ENCODE data around the gene WDR49. TPM values are rescaled to one million over a fixed set of nuclear protein-coding genes. Genes with fewer than 3 reads are reported as not detected.

The WDR49 gene
- total RNA-seq, 1 experiment from 2014 or later = 0.10 TPM

GRCh38 chr3:167493244-167493643 is 160.5 kb downstream of the WDR49 start:
- no peak for DNase-seq (ENCODE audit: extremely low read depth, low read depth)

- no peak for DNase-seq (ENCODE audit: extremely low read depth, low read depth)
Observed at GRCh38 chr3:167491621-167492020, 162.1 kb downstream of the WDR49 start.

GRCh38 chr3:167489571-167489970 is 164.2 kb downstream of the WDR49 start:
- no peak for DNase-seq (ENCODE audit: extremely low read depth, low read depth)

GRCh38 chr3:167487556-167487955 is 166.2 kb downstream of the WDR49 start:
- no peak for DNase-seq (ENCODE audit: extremely low read depth, low read depth)

GRCh38 chr3:167484551-167484950 is 169.2 kb downstream of the WDR49 start:
- no peak for DNase-seq (ENCODE audit: extremely low read depth, low read depth)

- no peak for DNase-seq (ENCODE audit: extremely low read depth, low read depth)
Observed at GRCh38 chr3:167483708-167484475, 169.8 kb downstream of the WDR49 start.

- no peak for DNase-seq (ENCODE audit: extremely low read depth, low read depth)
Observed at GRCh38 chr3:167481164-167481563, 172.6 kb downstream of the WDR49 start.

GRCh38 chr3:167480748-167481147 is 173.0 kb downstream of the WDR49 start:
- no peak for DNase-seq (ENCODE audit: extremely low read depth, low read depth)

GRCh38 chr3:167473863-167474262 is 179.9 kb downstream of the WDR49 start, which contains the start of gene SERPINI2:
Gene SERPINI2 (minus strand): TSS chr3:167474042. CDS start chr3:167471834, 2,208 bp downstream.
- DNase-seq (ENCODE audit: extremely low read depth, low read depth) = no peak

GRCh38 chr3:167469381-167469780 is 184.4 kb downstream of the WDR49 start:
- DNase-seq (ENCODE audit: extremely low read depth, low read depth) = no peak

- DNase-seq (ENCODE audit: extremely low read depth, low read depth) = no peak
Observed at GRCh38 chr3:167467848-167468611, 185.7 kb downstream of the WDR49 start.

GRCh38 chr3:167466966-167467365 is 186.8 kb downstream of the WDR49 start:
- no peak for DNase-seq (ENCODE audit: extremely low read depth, low read depth)

GRCh38 chr3:167456157-167456799 is 197.5 kb downstream of the WDR49 start:
- no peak for DNase-seq (ENCODE audit: extremely low read depth, low read depth)

GRCh38 chr3:167453815-167454214 is 199.9 kb downstream of the WDR49 start:
- no peak for DNase-seq (ENCODE audit: extremely low read depth, low read depth)

- no peak for DNase-seq (ENCODE audit: extremely low read depth, low read depth)
Observed at GRCh38 chr3:167451282-167451681, 202.5 kb downstream of the WDR49 start.

GRCh38 chr3:167450675-167451074 is 203.1 kb downstream of the WDR49 start:
- no peak for DNase-seq (ENCODE audit: extremely low read depth, low read depth)

GRCh38 chr3:167450195-167450594 is 203.5 kb downstream of the WDR49 start:
- DNase-seq (ENCODE audit: extremely low read depth, low read depth) = no peak

- no peak for DNase-seq (ENCODE audit: extremely low read depth, low read depth)
Observed at GRCh38 chr3:167445491-167445890, 208.3 kb downstream of the WDR49 start.

- DNase-seq (ENCODE audit: extremely low read depth, low read depth) = no peak
Observed at GRCh38 chr3:167441256-167441655, 212.5 kb downstream of the WDR49 start.

GRCh38 chr3:167437428-167438139 is 216.2 kb downstream of the WDR49 start:
- no peak for DNase-seq (ENCODE audit: extremely low read depth, low read depth)
